Ovary (tissue), 3 donors: Measurements from ENCODE around the gene RPL41.

Source experiments
- CTCF ChIP-seq, 3 donors: fragments of 450-650 bp in 2 of 3; fragments of 200-600 bp in 1 of 3; IDR thresholded peaks; one replicate each; pipeline versions ENCODE4 v1.5.1 to v1.8.0; 2016 to 2022; ENCODE audit warnings: antibody characterized with exemption in 3 of 3, mild to moderate bottlenecking in 1 of 3
- EP300 ChIP-seq: sonication (generic); formaldehyde crosslinking; IDR thresholded peaks from one replicate; pipeline ENCODE4 v1.6.1; 2017; ENCODE audit warnings: antibody characterized with exemption
- POLR2A ChIP-seq: fragments of 450-650 bp; IDR thresholded peaks from one replicate; pipeline ENCODE4 v1.6.1; 2017; ENCODE audit warnings: antibody characterized with exemption, mild to moderate bottlenecking, moderate library complexity
- donor health status: DM: no; HTN: no; CAD: no.

GRCh38 chr12:56079723-56080555, 36.5 kb upstream of the RPL41 start, which contains the start of gene ERBB3:
- TF ChIP-seq POLR2A, result no peak
- TF ChIP-seq CTCF (IDR thresholded peaks at IDR 0.05), result peak in 2 of 3 donors; percentile 13 to 17
- TF ChIP-seq EP300, result no peak
